ENCODE results near the gene BCKDHB.

BCKDHB gene

GRCh38 chr6:80154160-80154559 lies 47.7 kb downstream of the BCKDHB start:
- no peak for DNase-seq

GRCh38 chr6:80156221-80156620 lies 49.8 kb downstream of the BCKDHB start:
- no peak for DNase-seq

- no peak for DNase-seq
These were observed 52.1 kb downstream of the BCKDHB start for GRCh38 chr6:80158478-80158989.

GRCh38 chr6:80161434-80161833 lies 55.0 kb downstream of the BCKDHB start:
- no peak for DNase-seq

DNA sequence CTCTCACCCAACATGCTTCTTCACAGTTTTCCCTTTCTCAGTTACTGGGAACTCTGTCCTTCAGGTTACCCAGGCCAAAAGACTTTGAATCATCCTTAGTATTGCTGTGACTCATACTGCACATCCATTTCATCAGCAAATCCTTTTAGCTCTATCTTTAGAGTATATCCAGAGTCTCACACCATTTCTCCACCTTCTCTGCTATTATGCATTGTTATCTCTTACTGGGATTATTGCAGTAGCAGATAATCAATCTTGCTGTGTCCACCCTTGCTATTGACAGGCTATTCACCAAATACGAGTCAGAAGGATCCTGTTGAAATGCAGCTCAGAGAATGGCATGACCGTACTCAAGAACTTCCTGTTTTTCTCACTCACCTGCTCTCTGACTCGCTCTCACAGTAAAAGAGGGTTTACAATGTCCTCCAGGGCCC lies 57.3 kb downstream of the BCKDHB start:
- no peak for DNase-seq

DNA sequence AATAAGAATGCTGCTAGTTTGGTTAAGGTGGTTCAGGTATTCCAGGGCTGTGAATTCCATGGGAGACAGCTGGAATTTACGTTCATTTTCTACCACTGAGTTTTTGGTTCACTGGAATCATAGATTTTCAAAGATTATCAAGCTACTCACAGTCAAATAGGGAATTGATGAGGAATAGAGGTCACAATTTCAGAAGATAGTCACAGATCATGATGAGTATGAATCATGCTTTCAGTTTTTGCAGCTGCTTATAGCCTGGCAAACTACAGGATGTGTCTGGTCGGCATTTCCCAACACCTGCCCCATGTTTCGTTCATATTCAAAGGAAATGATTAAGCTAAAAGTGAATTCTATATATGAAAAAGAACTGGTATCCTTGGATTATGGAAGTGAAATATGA lies 58.7 kb downstream of the BCKDHB start:
- no peak for DNase-seq

GRCh38 chr6:80165819-80166218 lies 59.3 kb downstream of the BCKDHB start:
- DNase-seq = no peak

DNA sequence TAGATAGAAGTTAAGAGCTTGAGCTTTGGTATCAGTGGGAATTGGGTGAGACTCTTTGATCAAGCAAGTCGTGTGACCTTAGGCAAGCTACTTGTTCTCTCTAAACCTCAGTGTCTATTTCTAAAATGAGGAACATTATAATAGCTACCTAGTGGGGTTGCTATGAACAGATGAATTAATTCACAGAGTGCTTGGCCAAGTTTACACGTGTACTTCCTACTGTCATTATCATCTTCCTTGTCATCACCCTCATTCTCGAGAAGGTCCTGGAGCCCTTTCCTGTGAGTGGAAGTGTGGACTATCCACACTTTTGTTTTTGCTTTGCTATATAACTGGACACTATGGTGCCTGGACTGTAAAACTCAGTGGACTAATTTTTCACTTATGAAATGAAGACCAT lies 64.0 kb downstream of the BCKDHB start:
- DNase-seq = no peak

DNA sequence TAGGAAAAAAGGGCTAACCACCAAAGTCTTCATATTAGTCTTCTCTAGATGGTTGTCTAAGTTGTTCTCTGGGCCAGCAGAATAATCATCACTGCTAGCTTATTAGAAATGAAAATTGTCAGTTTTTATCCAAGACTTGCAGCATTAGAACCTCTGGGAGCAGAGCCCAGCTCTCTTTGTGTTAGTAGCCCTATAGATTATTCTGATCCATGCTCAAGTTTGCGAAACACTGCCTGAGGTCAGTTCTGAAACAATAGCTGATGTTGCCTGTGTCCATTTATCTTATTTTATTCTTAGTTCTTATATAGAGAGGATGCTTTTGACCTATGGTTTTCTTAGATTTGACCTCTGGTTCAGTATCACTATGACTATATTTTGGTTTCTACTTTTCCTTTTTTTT lies 66.9 kb downstream of the BCKDHB start:
- no peak for DNase-seq

GRCh38 chr6:80174900-80175572 lies 68.6 kb downstream of the BCKDHB start:
- DNase-seq = no peak

- no peak for DNase-seq
These were observed 73.2 kb downstream of the BCKDHB start for GRCh38 chr6:80179695-80180094.

- no peak for DNase-seq
These were observed 75.0 kb downstream of the BCKDHB start for GRCh38 chr6:80181352-80182081.

DNA sequence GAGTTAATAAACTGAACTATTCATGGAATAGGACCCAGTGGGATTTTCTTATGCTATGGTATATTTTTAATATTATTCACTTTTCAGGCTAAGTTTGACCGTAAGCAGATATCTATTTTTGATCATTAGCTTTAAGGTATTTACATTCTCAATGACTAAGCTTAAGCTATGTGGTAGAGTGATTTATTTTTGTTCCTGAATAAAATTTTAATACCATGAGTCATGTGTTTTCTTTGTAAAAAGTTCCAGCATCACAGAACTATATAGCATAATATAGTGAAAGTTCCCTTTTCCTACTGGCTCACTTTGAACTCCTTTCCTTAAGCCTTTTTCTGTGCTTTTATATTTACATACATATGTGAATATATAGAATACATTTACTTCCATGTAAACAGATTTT lies 75.8 kb downstream of the BCKDHB start:
- DNase-seq = no peak

GRCh38 chr6:80183019-80183795 lies 76.7 kb downstream of the BCKDHB start:
- DNase-seq = no peak

- DNase-seq = no peak
These were observed 79.0 kb downstream of the BCKDHB start for GRCh38 chr6:80185492-80185891.

DNA sequence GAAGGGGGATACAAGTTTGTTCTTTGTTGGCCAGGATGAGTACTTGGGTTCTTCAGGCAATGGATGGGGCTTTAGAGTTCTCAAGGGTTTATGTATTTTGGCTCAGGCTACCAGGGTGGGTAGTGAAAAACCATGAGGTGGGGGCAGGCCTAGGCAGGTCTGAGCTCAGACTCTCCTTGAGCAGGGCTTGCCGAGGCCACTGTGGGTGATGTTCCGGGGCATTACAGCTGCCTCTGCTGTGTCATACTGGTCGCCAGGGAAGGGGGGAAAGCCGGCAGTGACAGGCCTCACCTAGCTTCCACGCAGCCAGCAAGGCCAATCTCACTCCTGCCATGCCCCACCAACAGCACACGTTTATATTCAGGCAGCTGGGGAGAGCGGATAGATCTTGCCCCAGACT lies 79.6 kb downstream of the BCKDHB start:
- DNase-seq = no peak

DNA sequence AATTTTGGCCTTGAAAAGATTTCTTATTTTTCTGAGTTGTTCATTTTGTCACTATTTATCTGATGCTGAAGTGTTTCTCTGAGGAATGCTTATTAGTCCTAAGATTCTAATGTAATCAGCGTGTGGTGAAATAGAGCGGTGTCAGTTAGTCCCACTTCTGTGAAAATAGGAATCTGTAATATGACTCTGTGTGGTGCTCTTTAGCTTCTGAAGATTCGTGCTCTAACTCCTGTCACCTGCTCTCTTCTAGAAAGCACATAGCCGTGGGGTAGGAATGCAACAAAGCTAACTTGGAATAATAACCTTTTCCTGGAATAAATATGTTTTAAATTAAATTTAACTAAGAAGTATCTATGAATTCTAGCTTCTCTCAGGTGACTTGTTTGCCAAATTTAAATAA lies 90.4 kb downstream of the BCKDHB start:
- DNase-seq = no peak

- no peak for DNase-seq
These were observed 91.0 kb downstream of the BCKDHB start for GRCh38 chr6:80197474-80197873.

GRCh38 chr6:80197986-80198385 lies 91.5 kb downstream of the BCKDHB start:
- no peak for DNase-seq

- no peak for DNase-seq
These were observed 96.8 kb downstream of the BCKDHB start for GRCh38 chr6:80203283-80203682.

- DNase-seq = no peak
These were observed 98.9 kb downstream of the BCKDHB start for GRCh38 chr6:80205404-80205803.

DNA sequence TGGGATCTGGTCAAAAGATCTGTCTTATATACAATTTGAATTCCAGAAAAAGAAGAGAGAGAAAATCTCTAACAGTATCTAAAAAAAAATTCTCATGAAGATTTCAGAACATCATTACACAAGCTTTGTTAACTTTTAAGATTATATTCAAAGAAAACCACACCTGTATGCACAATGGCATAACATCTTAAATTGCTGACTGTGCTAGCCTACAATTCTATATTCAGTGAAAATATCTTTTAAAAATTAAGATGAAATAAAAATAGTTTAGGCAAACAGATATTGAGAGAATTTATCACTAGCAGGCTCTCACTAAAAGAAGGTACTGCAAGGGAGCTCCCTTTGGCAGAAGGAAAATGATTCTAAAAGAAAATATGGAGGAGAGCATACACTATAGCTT lies 100.3 kb downstream of the BCKDHB start:
- no peak for DNase-seq

- DNase-seq = no peak
These were observed 103.0 kb downstream of the BCKDHB start for GRCh38 chr6:80209430-80209829.

- no peak for DNase-seq
These were observed 104.1 kb downstream of the BCKDHB start for GRCh38 chr6:80210618-80211017.
